Prostate gland (tissue), 2 donors: Measurements from ENCODE around the gene MRPL44. TPM values are rescaled to one million over a fixed set of nuclear protein-coding genes. Genes with fewer than 3 reads are reported as not detected.
"Not testable (repeated sequence)": the region's sequence is repeated elsewhere in the genome, so short reads cannot be mapped to it uniquely, and the experiment has no call there.

Experiments
- DNase-seq: peaks from one replicate; pipeline ENCODE4 v3.0.0-alpha.2; 2019; ENCODE audit warnings: low spot score
- H3K27ac ChIP-seq, 2 donors: fragments of 200-600 bp; sonication (generic); 2 replicates each; pipeline ENCODE4 v1.5.1; 2017 to 2019
- H3K27me3 ChIP-seq: fragments of 200-600 bp; sonication (generic); replicated peaks from 2 replicates; pipeline ENCODE4 v1.5.1; 2019; ENCODE audit not compliant: insufficient read depth
- H3K36me3 ChIP-seq, 2 donors: fragments of 200-600 bp; sonication (generic); 1 replicate in 1 of 2; 2 replicates in 1 of 2; pipeline versions ENCODE4 v1.5.1 to v1.8.1; 2017 to 2019
- H3K4me1 ChIP-seq: fragments of 200-600 bp; sonication (generic); replicated peaks from 2 replicates; pipeline ENCODE4 v1.5.1; 2019
- H3K4me3 ChIP-seq, 2 donors: fragments of 200-600 bp; sonication (generic); 2 replicates each; pipeline ENCODE4 v1.5.1; 2017 to 2019
- H3K9me3 ChIP-seq: fragments of 200-600 bp; sonication (generic); 2 replicates; pipeline ENCODE4 v1.5.1; 2017
- POLR2A ChIP-seq: fragments of 450-650 bp; IDR thresholded peaks from one replicate; pipeline ENCODE4 v1.6.1; 2016; ENCODE audit warnings: antibody characterized with exemption, mild to moderate bottlenecking
- POLR2AphosphoS5 ChIP-seq: sonication (generic); formaldehyde crosslinking; IDR thresholded peaks from one replicate; pipeline ENCODE4 v1.6.1; 2017; ENCODE audit warnings: antibody characterized with exemption
- WGBS: methylation state at CpG from one replicate; pipeline ENCODE4 v1.1.5; 2018; 5-methylcytosine and 5-hydroxymethylcytosine counted together
- intact Hi-C: fragments of 100-400 bp; cut with DNase I; formaldehyde crosslinking; loops from one replicate; pipeline ENCODE4 v1.14.2; 2022
- total RNA-seq, 2 donors: library from RNA; depleted of rRNA; stranded (reverse); fragments of >200 nt; gene quantifications; one replicate each; pipeline ENCODE4 v1.1.0, GENCODE V29; 2016
- TF ChIP-seq, protein P1 (sequence below), 4 experiments: fragments of 200-600 bp in 2 of 4; fragments of 450-650 bp in 2 of 4; sonication (generic) in 2 of 4; IDR thresholded peaks; 1 replicate in 3 of 4; 2 replicates in 1 of 4; pipeline ENCODE4 v1.5.1; 2016 to 2019; ENCODE audit warnings: antibody characterized with exemption in 4 of 4, mild to moderate bottlenecking in 2 of 4, moderate library complexity in 2 of 4

MRPL44 gene
- total RNA-seq, 2 donors from 2014 or later = 33.1 to 33.5 TPM

DNA sequence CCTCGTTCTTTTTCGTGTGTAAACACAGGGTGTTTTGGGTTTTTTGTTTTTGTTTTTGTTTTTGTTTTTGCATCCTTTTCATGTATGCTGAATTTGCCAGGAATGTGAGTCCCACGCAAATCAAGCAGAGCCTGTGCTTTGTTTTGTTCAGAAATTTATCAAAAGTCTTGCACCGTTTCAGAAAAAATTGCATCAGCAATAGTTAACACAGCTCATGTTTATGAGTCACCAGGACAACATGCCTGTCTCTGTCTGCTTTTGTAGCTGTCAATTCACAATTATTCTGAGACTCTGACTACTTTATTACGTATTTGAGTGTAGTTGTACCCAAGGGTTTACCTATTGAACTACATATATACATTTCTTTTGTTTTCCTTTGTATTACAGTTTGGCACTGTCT, 38.3 kb downstream of the MRPL44 start:
- TF ChIP-seq, protein P1, sequence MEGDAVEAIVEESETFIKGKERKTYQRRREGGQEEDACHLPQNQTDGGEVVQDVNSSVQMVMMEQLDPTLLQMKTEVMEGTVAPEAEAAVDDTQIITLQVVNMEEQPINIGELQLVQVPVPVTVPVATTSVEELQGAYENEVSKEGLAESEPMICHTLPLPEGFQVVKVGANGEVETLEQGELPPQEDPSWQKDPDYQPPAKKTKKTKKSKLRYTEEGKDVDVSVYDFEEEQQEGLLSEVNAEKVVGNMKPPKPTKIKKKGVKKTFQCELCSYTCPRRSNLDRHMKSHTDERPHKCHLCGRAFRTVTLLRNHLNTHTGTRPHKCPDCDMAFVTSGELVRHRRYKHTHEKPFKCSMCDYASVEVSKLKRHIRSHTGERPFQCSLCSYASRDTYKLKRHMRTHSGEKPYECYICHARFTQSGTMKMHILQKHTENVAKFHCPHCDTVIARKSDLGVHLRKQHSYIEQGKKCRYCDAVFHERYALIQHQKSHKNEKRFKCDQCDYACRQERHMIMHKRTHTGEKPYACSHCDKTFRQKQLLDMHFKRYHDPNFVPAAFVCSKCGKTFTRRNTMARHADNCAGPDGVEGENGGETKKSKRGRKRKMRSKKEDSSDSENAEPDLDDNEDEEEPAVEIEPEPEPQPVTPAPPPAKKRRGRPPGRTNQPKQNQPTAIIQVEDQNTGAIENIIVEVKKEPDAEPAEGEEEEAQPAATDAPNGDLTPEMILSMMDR (IDR thresholded peaks at IDR 0.05) = no peak
- H3K27ac ChIP-seq = no peak overlapping the region
- H3K9me3 ChIP-seq = no peaks in the 10 kb centered on the region
- no peaks in the 10 kb centered on the region for H3K27me3 ChIP-seq
- H3K4me1 ChIP-seq = no peaks in the 10 kb centered on the region
- H3K4me3 ChIP-seq = no peak overlapping the region
- no peaks in the 10 kb centered on the region for H3K36me3 ChIP-seq
- intact Hi-C loops = loop anchor here (10.0 kb wide), 1 partner anchor 369 kb away; no protein-coding TSS in a partner anchor
- 80% methylated on average over 5 of the region's 5 CpGs for WGBS
- DNase-seq = no peak

DNA sequence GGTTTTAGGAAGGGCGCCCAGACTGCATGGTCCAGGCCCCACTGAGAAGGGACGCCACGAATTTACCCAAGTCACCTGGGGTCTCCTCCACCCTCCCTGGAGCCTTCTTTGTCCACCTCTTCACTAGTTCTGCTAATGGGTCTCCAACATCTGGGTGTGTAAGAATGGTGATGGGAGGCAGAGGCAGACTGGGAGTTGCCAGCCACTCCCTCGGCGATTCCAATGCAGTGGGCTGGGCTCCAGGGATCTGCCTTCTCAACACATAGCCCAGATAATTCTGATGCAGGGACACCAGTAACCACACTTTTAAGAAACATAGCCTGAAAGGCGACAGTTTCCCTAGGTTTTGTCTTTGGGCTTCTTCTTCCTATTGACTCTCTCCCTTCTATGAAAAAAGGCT, 39.1 kb downstream of the MRPL44 start:
- Histone ChIP-seq H3K4me1 (no peaks in the 10 kb centered on the region), H3K27me3 (no peaks in the 10 kb centered on the region), H3K9me3 (no peaks in the 10 kb centered on the region), H3K4me3 (no peak overlapping the region), H3K36me3 (no peaks in the 10 kb centered on the region), H3K27ac (no peak overlapping the region)
- 93% methylated on average over 6 of the region's 6 CpGs for WGBS
- DNase-seq = no peak
- intact Hi-C loops = loop anchor here (10.0 kb wide), 1 partner anchor 368 kb away; no protein-coding TSS in a partner anchor
- TF ChIP-seq, protein P1 (IDR thresholded peaks at IDR 0.05) = no peak
- no peak for TF ChIP-seq POLR2A
- TF ChIP-seq POLR2AphosphoS5 = no peak

DNA sequence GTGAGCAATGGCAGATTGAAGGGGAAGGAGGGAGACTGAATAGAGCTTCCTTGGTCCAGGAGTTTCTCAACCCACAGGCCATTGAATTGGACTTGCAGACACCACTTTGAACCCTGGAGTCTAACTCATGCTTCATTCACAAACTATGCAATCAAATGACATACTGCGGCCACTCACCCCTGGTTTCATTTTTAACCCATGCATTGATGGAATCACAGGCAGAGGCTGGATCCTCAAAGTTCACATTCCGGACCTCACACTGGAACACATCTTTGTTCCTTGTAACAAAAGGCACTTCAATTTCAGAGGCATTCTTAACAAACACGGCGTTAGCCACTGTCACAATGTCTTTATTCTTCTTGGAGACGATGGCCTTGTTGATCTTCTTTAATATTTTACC, 40.7 kb downstream of the MRPL44 start:
- 79% methylated on average over 5 of the region's 5 CpGs for WGBS

DNA sequence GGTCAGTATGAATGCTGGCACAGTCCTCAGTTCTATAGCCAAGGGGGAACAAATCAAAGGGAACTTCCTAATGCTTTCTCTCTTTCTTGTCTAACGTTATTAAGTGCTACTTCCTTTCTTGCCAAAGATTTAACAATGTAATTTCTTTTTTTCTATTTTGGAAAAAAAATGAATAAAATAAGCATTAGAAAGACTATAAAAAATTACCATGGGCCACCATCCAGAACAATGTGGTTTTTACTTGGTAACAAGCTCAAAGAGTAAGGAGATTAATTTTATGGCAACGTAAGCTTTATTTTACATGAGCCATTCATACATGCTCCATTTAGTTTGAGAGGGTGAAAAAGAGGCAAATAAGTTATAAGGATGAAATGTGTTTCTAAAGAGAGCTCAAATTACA, 41.7 kb downstream of the MRPL44 start:
- Histone ChIP-seq H3K27ac (no peak overlapping the region), H3K4me1 (no peaks in the 10 kb centered on the region), H3K9me3 (no peaks in the 10 kb centered on the region), H3K27me3 (no peaks in the 10 kb centered on the region), H3K4me3 (no peak overlapping the region), H3K36me3 (no peaks in the 10 kb centered on the region)
- no peak for DNase-seq
- 33% methylated on average over 2 of the region's 2 CpGs for WGBS
- intact Hi-C loops = loop anchor here (10.0 kb wide), 1 partner anchor 366 kb away; no protein-coding TSS in a partner anchor
- TF ChIP-seq POLR2A (no peak), POLR2AphosphoS5 (no peak)
- TF ChIP-seq, protein P1 (IDR thresholded peaks at IDR 0.05) = no peak

More for the DNA sequence above, 40.7 kb downstream of the MRPL44 start:
- no peak for TF ChIP-seq POLR2A
- TF ChIP-seq, protein P1 (IDR thresholded peaks at IDR 0.05) = no peak
- TF ChIP-seq POLR2AphosphoS5 = no peak
- intact Hi-C loops = loop anchor here (10.0 kb wide), 1 partner anchor 367 kb away; no protein-coding TSS in a partner anchor
- Histone ChIP-seq H3K36me3 (no peaks in the 10 kb centered on the region), H3K4me1 (no peaks in the 10 kb centered on the region), H3K9me3 (no peaks in the 10 kb centered on the region), H3K4me3 (no peak overlapping the region), H3K27ac (no peak overlapping the region), H3K27me3 (no peaks in the 10 kb centered on the region)
- DNase-seq = no peak

DNA sequence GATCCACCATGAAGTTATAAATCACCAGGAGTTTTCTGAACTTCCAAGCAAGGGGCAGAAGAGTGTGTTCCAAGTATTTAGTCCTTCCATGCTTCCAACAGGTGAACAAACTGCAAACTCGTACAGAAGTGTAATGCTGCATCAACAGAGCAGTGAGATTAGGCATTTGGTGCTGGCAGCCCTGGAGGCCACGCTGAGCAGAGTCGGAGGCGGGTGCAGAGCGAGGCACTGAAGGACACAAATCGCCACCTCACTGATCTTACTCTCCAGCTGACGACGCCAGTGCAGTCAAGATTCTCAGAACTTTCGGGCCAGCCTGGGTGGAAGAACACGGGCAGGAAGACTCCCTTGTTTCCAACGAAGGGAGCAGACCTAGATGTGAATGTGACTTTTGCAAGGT, 42.6 kb downstream of the MRPL44 start:
- no peak for DNase-seq
- no peaks in the 10 kb centered on the region for H3K36me3 ChIP-seq
- no peak overlapping the region for H3K4me3 ChIP-seq
- no peaks in the 10 kb centered on the region for H3K9me3 ChIP-seq
- 85% methylated on average over 11 of the region's 11 CpGs for WGBS
- no peak overlapping the region for H3K27ac ChIP-seq
- intact Hi-C loops = loop anchor here (10.0 kb wide), 1 partner anchor 365 kb away; no protein-coding TSS in a partner anchor
- TF ChIP-seq POLR2AphosphoS5 (no peak), POLR2A (no peak)
- TF ChIP-seq, protein P1 (IDR thresholded peaks at IDR 0.05) = no peak
- no peaks in the 10 kb centered on the region for H3K4me1 ChIP-seq
- no peaks in the 10 kb centered on the region for H3K27me3 ChIP-seq

DNA sequence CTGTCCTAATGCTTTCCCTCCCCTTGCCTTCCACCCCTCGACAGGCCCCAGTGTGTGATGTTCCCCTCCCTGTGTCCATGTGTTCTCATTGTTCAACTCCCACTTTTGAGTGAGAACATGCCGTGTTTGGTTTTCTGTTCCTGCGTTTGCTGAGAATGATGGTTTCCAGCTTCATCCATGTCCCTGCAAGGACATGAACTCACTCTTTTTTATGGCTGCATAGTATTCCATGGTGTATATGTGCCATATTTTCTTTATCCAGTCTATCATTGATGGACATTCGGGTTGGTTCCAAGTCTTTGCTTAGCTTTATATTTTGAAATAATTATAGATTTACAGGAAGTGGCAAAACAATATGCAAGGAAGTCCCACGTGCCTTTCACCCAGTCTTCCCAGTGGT, 43.4 kb downstream of the MRPL44 start:
- intact Hi-C loops, H3K27ac ChIP-seq, H3K36me3 ChIP-seq, H3K27me3 ChIP-seq, H3K9me3 ChIP-seq, DNase-seq, H3K4me3 ChIP-seq, H3K4me1 ChIP-seq: not testable (repeated sequence)
- 95% methylated on average over 5 of the region's 5 CpGs for WGBS
